GM23338 (cell line): ENCODE data around the gene BAZ1B. TPM values are rescaled to one million over a fixed set of nuclear protein-coding genes. Genes with fewer than 3 reads are reported as not detected.
A peak's percentile ranks its signal among the peaks of the same experiment; 100 is the strongest.

ENCODE experiments used
- ATAC-seq: fragments of 200-7000 bp; cut with Tn5 transposase; 3 replicates; pipeline ENCODE4 v1.9.1; 2020
- DNase-seq: peaks from one replicate; pipeline ENCODE4 v3.0.0-alpha.2; 2015; ENCODE audit warnings: low spot score
- H2AFZ ChIP-seq: fragments of 200-600 bp; sonication (generic); 2 replicates; pipeline ENCODE4 v1.8.0; 2016; ENCODE audit warnings: antibody characterized with exemption, mild to moderate bottlenecking, moderate library complexity
- H3F3A ChIP-seq: fragments of 200-600 bp; sonication (generic); replicated peaks from 2 replicates; pipeline ENCODE4 v1.8.0; 2017; ENCODE audit warnings: antibody characterized with exemption, mixed run types, low read depth
- H3K27ac ChIP-seq: fragments of 200-600 bp; sonication (generic); 2 replicates; pipeline ENCODE4 v1.6.1; 2016; ENCODE audit warnings: low read depth
- H3K27me3 ChIP-seq: fragments of 200-600 bp; sonication (generic); 2 replicates; pipeline ENCODE4 v1.8.0; 2016; ENCODE audit warnings: mild to moderate bottlenecking, mixed run types, moderate library complexity; ENCODE audit not compliant: insufficient read depth
- H3K36me3 ChIP-seq: fragments of 200-600 bp; sonication (generic); 2 replicates; pipeline ENCODE4 v1.8.0; 2016; ENCODE audit warnings: mild to moderate bottlenecking; ENCODE audit not compliant: insufficient read depth
- H3K4me1 ChIP-seq: fragments of 200-600 bp; sonication (generic); 2 replicates; pipeline ENCODE4 v1.8.0; 2016; ENCODE audit warnings: mild to moderate bottlenecking, moderate library complexity; ENCODE audit not compliant: insufficient read depth
- H3K4me2 ChIP-seq: fragments of 200-600 bp; sonication (generic); 2 replicates; pipeline ENCODE4 v1.7.1; 2017; ENCODE audit warnings: mixed run types
- H3K4me3 ChIP-seq: fragments of 200-600 bp; sonication (generic); 2 replicates; pipeline ENCODE4 v1.6.1; 2016; ENCODE audit warnings: mixed run types
- H3K79me2 ChIP-seq: fragments of 200-600 bp; sonication (generic); replicated peaks from 2 replicates; pipeline ENCODE4 v1.8.0; 2017; ENCODE audit warnings: mild to moderate bottlenecking; ENCODE audit not compliant: insufficient read depth
- H3K9me2 ChIP-seq: fragments of 200-600 bp; sonication (generic); 2 replicates; pipeline ENCODE4 v1.8.0; 2017; ENCODE audit not compliant: insufficient read depth
- H4K20me1 ChIP-seq: fragments of 200-600 bp; sonication (generic); replicated peaks from 2 replicates; pipeline ENCODE4 v1.8.0; 2017; ENCODE audit warnings: mild to moderate bottlenecking; ENCODE audit not compliant: insufficient read depth
- H3K27ac Mint-ChIP-seq: 2 replicates; pipeline ENCODE4 v1.8.0; 2020; ENCODE audit warnings: inconsistent platforms, mild to moderate bottlenecking, moderate library complexity, mixed read lengths
- H3K27me3 Mint-ChIP-seq: 3 replicates; pipeline ENCODE4 v1.8.0; 2022; ENCODE audit warnings: low read depth, mild to moderate bottlenecking, moderate library complexity, mixed read lengths, inconsistent platforms; ENCODE audit not compliant: insufficient read depth, poor library complexity
- H3K36me3 Mint-ChIP-seq: 3 replicates; pipeline ENCODE4 v1.8.0; 2021; ENCODE audit warnings: low read depth, mild to moderate bottlenecking, inconsistent platforms, moderate library complexity, mixed read lengths
- H3K4me1 Mint-ChIP-seq: 3 replicates; pipeline ENCODE4 v1.8.0; 2020; ENCODE audit warnings: mild to moderate bottlenecking, inconsistent platforms, mixed read lengths
- H3K4me3 Mint-ChIP-seq: 3 replicates; pipeline ENCODE4 v1.8.0; 2021; ENCODE audit warnings: moderate library complexity, mild to moderate bottlenecking, inconsistent platforms, mixed read lengths
- H3K9me3 Mint-ChIP-seq: 3 replicates; pipeline ENCODE4 v1.8.0; 2020; ENCODE audit warnings: moderate library complexity, mild to moderate bottlenecking, inconsistent platforms, mixed read lengths
- CTCF ChIP-seq, 2 experiments: fragments of 200-600 bp in 1 of 2; sonication (generic) in 1 of 2; conservative IDR thresholded peaks; 2 replicates each; pipeline versions ENCODE4 v1.5.1 to v1.6.1; 2016 to 2017; ENCODE audit warnings: antibody characterized with exemption in 2 of 2, low read depth in 2 of 2, mild to moderate bottlenecking in 2 of 2, moderate library complexity in 1 of 2
- STAT1 ChIP-seq: IDR thresholded peaks from one replicate; pipeline ENCODE4 v1.6.1; 2016; ENCODE audit warnings: antibody characterized with exemption; ENCODE audit not compliant: unreplicated experiment
- polyA plus RNA-seq: library from polyadenylated mRNA; unstranded; fragments of >200 nt; fragmentation: Nextera tagmentation; extraction: Ambion mirVana; gene quantifications from 2 replicates; pipeline ENCODE4 v1.2.1, GENCODE V29; 2016
- total RNA-seq: library from RNA; depleted of rRNA; stranded (reverse); fragments of >200 nt; shearing (Covaris generic); gene quantifications from 2 replicates; pipeline ENCODE4 v1.2.3, GENCODE V29; 2014
- TF ChIP-seq, protein P1 (sequence below): fragments of 250-450 bp; sonication (Bioruptor Pico); IDR thresholded peaks from 2 replicates; pipeline ENCODE4 v1.5.0; 2020; ENCODE audit warnings: mild to moderate bottlenecking, moderate library complexity

The BAZ1B gene
- total and polyA plus RNA-seq, 2 experiments from 2014 or later = 40.4 to 70.7 TPM

GRCh38 chr7:73520673-73521635, 1.1 kb downstream of the BAZ1B start:
- TF ChIP-seq, protein P1, sequence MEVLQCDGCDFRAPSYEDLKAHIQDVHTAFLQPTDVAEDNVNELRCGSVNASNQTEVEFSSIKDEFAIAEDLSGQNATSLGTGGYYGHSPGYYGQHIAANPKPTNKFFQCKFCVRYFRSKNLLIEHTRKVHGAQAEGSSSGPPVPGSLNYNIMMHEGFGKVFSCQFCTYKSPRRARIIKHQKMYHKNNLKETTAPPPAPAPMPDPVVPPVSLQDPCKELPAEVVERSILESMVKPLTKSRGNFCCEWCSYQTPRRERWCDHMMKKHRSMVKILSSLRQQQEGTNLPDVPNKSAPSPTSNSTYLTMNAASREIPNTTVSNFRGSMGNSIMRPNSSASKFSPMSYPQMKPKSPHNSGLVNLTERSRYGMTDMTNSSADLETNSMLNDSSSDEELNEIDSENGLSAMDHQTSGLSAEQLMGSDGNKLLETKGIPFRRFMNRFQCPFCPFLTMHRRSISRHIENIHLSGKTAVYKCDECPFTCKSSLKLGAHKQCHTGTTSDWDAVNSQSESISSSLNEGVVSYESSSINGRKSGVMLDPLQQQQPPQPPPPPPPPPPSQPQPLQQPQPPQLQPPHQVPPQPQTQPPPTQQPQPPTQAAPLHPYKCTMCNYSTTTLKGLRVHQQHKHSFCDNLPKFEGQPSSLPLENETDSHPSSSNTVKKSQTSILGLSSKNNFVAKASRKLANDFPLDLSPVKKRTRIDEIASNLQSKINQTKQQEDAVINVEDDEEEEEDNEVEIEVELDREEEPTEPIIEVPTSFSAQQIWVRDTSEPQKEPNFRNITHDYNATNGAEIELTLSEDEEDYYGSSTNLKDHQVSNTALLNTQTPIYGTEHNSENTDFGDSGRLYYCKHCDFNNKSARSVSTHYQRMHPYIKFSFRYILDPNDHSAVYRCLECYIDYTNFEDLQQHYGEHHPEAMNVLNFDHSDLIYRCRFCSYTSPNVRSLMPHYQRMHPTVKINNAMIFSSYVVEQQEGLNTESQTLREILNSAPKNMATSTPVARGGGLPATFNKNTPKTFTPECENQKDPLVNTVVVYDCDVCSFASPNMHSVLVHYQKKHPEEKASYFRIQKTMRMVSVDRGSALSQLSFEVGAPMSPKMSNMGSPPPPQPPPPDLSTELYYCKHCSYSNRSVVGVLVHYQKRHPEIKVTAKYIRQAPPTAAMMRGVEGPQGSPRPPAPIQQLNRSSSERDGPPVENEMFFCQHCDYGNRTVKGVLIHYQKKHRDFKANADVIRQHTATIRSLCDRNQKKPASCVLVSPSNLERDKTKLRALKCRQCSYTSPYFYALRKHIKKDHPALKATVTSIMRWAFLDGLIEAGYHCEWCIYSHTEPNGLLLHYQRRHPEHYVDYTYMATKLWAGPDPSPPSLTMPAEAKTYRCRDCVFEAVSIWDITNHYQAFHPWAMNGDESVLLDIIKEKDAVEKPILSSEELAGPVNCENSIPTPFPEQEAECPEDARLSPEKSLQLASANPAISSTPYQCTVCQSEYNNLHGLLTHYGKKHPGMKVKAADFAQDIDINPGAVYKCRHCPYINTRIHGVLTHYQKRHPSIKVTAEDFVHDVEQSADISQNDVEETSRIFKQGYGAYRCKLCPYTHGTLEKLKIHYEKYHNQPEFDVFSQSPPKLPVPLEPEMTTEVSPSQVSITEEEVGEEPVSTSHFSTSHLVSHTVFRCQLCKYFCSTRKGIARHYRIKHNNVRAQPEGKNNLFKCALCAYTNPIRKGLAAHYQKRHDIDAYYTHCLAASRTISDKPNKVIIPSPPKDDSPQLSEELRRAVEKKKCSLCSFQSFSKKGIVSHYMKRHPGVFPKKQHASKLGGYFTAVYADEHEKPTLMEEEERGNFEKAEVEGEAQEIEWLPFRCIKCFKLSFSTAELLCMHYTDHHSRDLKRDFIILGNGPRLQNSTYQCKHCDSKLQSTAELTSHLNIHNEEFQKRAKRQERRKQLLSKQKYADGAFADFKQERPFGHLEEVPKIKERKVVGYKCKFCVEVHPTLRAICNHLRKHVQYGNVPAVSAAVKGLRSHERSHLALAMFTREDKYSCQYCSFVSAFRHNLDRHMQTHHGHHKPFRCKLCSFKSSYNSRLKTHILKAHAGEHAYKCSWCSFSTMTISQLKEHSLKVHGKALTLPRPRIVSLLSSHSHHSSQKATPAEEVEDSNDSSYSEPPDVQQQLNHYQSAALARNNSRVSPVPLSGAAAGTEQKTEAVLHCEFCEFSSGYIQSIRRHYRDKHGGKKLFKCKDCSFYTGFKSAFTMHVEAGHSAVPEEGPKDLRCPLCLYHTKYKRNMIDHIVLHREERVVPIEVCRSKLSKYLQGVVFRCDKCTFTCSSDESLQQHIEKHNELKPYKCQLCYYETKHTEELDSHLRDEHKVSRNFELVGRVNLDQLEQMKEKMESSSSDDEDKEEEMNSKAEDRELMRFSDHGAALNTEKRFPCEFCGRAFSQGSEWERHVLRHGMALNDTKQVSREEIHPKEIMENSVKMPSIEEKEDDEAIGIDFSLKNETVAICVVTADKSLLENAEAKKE (CRISPR knock-in tag) = no peak
- TF ChIP-seq STAT1 (no peak), CTCF (conservative IDR thresholded peaks at IDR 0.05; ENCODE audit: low read depth in 2 of 2) (no peak)
- peak overlapping the region; percentile 67 for H3K4me3 ChIP-seq
- DNase-seq = peak; percentile 56
- Mint-ChIP-seq H3K27ac (peak overlapping the region; percentile 91), H3K9me3 (no peaks in the 10 kb centered on the region), H3K36me3 (peaks cover 47% of the 10 kb centered on the region), H3K27me3 (peaks cover 12% of the 10 kb centered on the region), H3K4me1 (peaks cover 25% of the 10 kb centered on the region), H3K4me3 (peak overlapping the region; percentile 89)
- H2AFZ ChIP-seq = no peak overlapping the region
- no peaks in the 10 kb centered on the region for H3K9me2 ChIP-seq
- H3K79me2 ChIP-seq = peaks cover 58% of the 10 kb centered on the region
- H3K4me2 ChIP-seq = peak overlapping the region; percentile 86
- peaks cover 43% of the 10 kb centered on the region for H4K20me1 ChIP-seq
- H3F3A ChIP-seq = 0 out of 2 replicates have a peak, but pooled peaks cover 6% of the 10 kb centered on the region
- peaks cover 31% of the 10 kb centered on the region for H3K36me3 ChIP-seq
- H3K27ac ChIP-seq = peak overlapping the region; percentile 90
- no peaks in the 10 kb centered on the region for H3K27me3 ChIP-seq
- peaks cover 18% of the 10 kb centered on the region for H3K4me1 ChIP-seq
- peak; percentile 3; the same call in 1 of the 3 replicates for ATAC-seq
